Peyer's patch (tissue), 4 donors: ENCODE results near the gene EEF2K.

ENCODE experiments used
- POLR2A ChIP-seq, 2 donors: fragments of 450-650 bp; IDR thresholded peaks; one replicate each; pipeline ENCODE4 v1.5.1; 2017; ENCODE audit warnings: antibody characterized with exemption in 2 of 2, mild to moderate bottlenecking in 2 of 2, moderate library complexity in 2 of 2
- TF ChIP-seq, protein P1 (sequence below), 6 experiments: fragments of 450-650 bp in 4 of 6; fragments of 200-600 bp in 2 of 6; sonication (generic) in 1 of 6; IDR thresholded peaks; one replicate each; pipeline ENCODE4 v1.5.1; 2017 to 2019; ENCODE audit warnings: antibody characterized with exemption in 6 of 6, mild to moderate bottlenecking in 3 of 6, moderate library complexity in 1 of 6

DNA sequence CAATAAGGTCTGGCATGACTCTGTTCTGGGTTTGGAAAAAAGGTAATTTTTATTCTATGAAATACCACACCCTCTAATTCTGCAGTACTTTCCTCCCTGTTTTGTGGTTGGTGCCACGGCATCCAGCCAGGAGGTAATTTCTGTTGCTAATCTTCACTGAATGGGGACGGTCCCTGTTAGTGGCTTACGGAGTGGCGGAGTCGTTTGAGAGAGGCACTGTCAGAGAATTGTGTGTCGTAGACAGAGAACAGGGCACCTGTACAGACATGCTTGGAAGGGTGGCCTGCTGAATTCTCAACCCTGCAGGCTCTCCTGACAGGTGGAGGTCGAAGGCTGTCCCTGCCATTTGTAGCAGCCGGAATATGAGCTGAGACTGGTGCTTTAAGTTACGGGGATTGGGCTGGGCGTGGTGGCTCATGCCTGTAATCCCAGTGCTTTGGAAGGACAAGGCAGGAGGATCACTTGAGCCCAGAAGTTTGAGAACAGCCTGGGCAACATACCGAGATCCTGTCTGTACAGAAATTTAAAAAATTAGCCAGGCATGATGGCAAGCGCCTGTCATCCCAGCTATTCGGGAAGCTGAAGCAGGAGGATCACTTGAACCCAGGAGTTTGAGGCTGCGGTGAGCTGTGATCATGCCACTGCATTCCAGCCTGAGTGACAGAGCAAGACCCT lies 33.2 kb downstream of the EEF2K start:
- TF ChIP-seq, protein P1, sequence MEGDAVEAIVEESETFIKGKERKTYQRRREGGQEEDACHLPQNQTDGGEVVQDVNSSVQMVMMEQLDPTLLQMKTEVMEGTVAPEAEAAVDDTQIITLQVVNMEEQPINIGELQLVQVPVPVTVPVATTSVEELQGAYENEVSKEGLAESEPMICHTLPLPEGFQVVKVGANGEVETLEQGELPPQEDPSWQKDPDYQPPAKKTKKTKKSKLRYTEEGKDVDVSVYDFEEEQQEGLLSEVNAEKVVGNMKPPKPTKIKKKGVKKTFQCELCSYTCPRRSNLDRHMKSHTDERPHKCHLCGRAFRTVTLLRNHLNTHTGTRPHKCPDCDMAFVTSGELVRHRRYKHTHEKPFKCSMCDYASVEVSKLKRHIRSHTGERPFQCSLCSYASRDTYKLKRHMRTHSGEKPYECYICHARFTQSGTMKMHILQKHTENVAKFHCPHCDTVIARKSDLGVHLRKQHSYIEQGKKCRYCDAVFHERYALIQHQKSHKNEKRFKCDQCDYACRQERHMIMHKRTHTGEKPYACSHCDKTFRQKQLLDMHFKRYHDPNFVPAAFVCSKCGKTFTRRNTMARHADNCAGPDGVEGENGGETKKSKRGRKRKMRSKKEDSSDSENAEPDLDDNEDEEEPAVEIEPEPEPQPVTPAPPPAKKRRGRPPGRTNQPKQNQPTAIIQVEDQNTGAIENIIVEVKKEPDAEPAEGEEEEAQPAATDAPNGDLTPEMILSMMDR (IDR thresholded peaks at IDR 0.05) = no peak
- no peak for TF ChIP-seq POLR2A (IDR thresholded peaks at IDR 0.05)
